Adrenal gland (tissue), 5 donors: Measurements from ENCODE around the gene PHF12.

Experiments used
- CTCF ChIP-seq, 6 experiments: fragments of 450-650 bp in 4 of 6; fragments of 200-600 bp in 2 of 6; sonication (generic) in 1 of 6; IDR thresholded peaks; 1 replicate in 5 of 6; 2 replicates in 1 of 6; pipeline versions ENCODE4 v1.5.1 to v1.8.0; 2016 to 2021; ENCODE audit warnings: antibody characterized with exemption in 6 of 6, mild to moderate bottlenecking in 2 of 6, moderate library complexity in 1 of 6
- POLR2A ChIP-seq, 2 donors: fragments of 450-650 bp; IDR thresholded peaks; one replicate each; pipeline ENCODE4 v1.6.1; 2017; ENCODE audit warnings: antibody characterized with exemption in 2 of 2, mild to moderate bottlenecking in 2 of 2, moderate library complexity in 1 of 2
- donor health status: DM: no; HTN: no; CAD: no.

- no peak for TF ChIP-seq CTCF (IDR thresholded peaks at IDR 0.05)
- no peak for TF ChIP-seq POLR2A (IDR thresholded peaks at IDR 0.05)
These were observed 42.6 kb downstream of the PHF12 start for GRCh38 chr17:28908640-28909167.
